Measurements from ENCODE around the gene ZBTB7C. TPM values are rescaled to one million over a fixed set of nuclear protein-coding genes. Genes with fewer than 3 reads are reported as not detected.

The ZBTB7C gene
- polyA plus RNA-seq, 1 of the 3 experiments (the other 2 are of a cell fraction): 0.05 TPM

- WGBS (ENCODE audit: low lambda C conversion rate): 57% methylated on average over 2 of the region's 2 CpGs
- no peak overlapping the region for H3K4me3 ChIP-seq (ENCODE audit: low read depth in 2 of 2, low read length in 1 of 2)
- peaks cover 0 to 8% of the 10 kb centered on the region in 2 experiments; a peak in 1 of 4 replicates for H3K4me1 ChIP-seq (ENCODE audit: control insufficient read depth in 1 of 2, insufficient read depth in 2 of 2, low read depth in 1 of 2, low read length in 1 of 2)
- TF ChIP-seq FOSL2 (IDR thresholded peaks at IDR 0.05; ENCODE audit: borderline replicate concordance, low read depth): no peak
- TF ChIP-seq YY1 (IDR thresholded peaks at IDR 0.05; ENCODE audit: low read depth): no peak
- TF ChIP-seq PBX3 (IDR thresholded peaks at IDR 0.05): no peak
- TF ChIP-seq TAF1 (IDR thresholded peaks at IDR 0.05; ENCODE audit: borderline replicate concordance, low read depth, low read length): no peak
- TF ChIP-seq MXI1 (IDR thresholded peaks at IDR 0.05; ENCODE audit: low read depth, low read length): no peak
- TF ChIP-seq ELF1 (IDR thresholded peaks at IDR 0.05): no peak
- TF ChIP-seq CHD2 (IDR thresholded peaks at IDR 0.05; ENCODE audit: low read length, partially characterized antibody): no peak
- no peak for TF ChIP-seq ZBTB33 (IDR thresholded peaks at IDR 0.05; ENCODE audit: borderline replicate concordance, low read depth)
- no peak for TF ChIP-seq USF1 (IDR thresholded peaks at IDR 0.05; ENCODE audit: borderline replicate concordance, low read depth)
- TF ChIP-seq MEF2A (IDR thresholded peaks at IDR 0.05; ENCODE audit: borderline replicate concordance, low read depth): no peak
- TF ChIP-seq GABPA (IDR thresholded peaks at IDR 0.05; ENCODE audit: low read depth): no peak
- no peak for TF ChIP-seq RXRA (IDR thresholded peaks at IDR 0.05; ENCODE audit: borderline replicate concordance, low read depth)
- TF ChIP-seq MAX (IDR thresholded peaks at IDR 0.05; ENCODE audit: low read depth): no peak
- no peak for TF ChIP-seq NRF1 (IDR thresholded peaks at IDR 0.05; ENCODE audit: low read depth, low read length)
- TF ChIP-seq SIN3A (IDR thresholded peaks at IDR 0.05; ENCODE audit: borderline replicate concordance, low read depth, low read length): no peak
- no peak overlapping the region for H3K27ac ChIP-seq (ENCODE audit: low read depth in 2 of 2, low read length in 1 of 2)
- no peaks in the 10 kb centered on the region for H3F3A ChIP-seq (replicated peaks; ENCODE audit: insufficient read depth)
- DNase-seq: no peak
- H3K79me2 ChIP-seq (ENCODE audit: insufficient read depth): no peaks in the 10 kb centered on the region
- H4K20me1 ChIP-seq (ENCODE audit: insufficient read depth): no peaks in the 10 kb centered on the region
- H3K4me2 ChIP-seq: no peak overlapping the region
- ChIA-PET CTCF (no interaction called here), POLR2A (no interaction called here)
- H3K9ac ChIP-seq: no peak overlapping the region
- no peak overlapping the region for H2AFZ ChIP-seq (ENCODE audit: low read depth)
- H3K9me3 ChIP-seq: no peaks in the 10 kb centered on the region; the same call in 1 of the 2 replicates
- H3K9me2 ChIP-seq: no peaks in the 10 kb centered on the region
- H3K27me3 ChIP-seq (ENCODE audit: insufficient read depth): peaks cover 8% of the 10 kb centered on the region; the same call in 1 of the 2 replicates
- H3K36me3 ChIP-seq (replicated peaks in 1 of 2; ENCODE audit: control insufficient read depth in 1 of 2, insufficient read depth in 2 of 2, low read length in 1 of 2): no peaks in the 10 kb centered on the region
Observed at GRCh38 chr18:48010264-48010663, 398.9 kb downstream of the ZBTB7C start.

All from SK-N-SH (cell line).